CD8-positive, alpha-beta memory T cell (primary cell): Measurements from ENCODE around the gene BARD1. TPM values are rescaled to one million over a fixed set of nuclear protein-coding genes. Genes with fewer than 3 reads are reported as not detected.

ENCODE experiments used
- CTCF ChIA-PET: fragments of 350-600 bp; sonication (Branson Sonifier 250); formaldehyde crosslinking; loops from one replicate; lab custom pipeline; 2021; ENCODE audit warnings: antibody characterized with exemption; lab: Charles Lee
- POLR2A ChIA-PET: fragments of 350-600 bp; sonication (Branson Sonifier 250); formaldehyde crosslinking; loops from one replicate; lab custom pipeline; 2021; ENCODE audit warnings: antibody characterized with exemption; lab: Charles Lee
- DNase-seq, 5 donors: peaks; one replicate each; pipeline versions ENCODE4 v3.0.0 to v3.0.0-alpha.2; 2020 to 2022; ENCODE audit warnings: mixed read lengths in 1 of 5
- H3K27ac ChIP-seq: one replicate; pipeline ENCODE4 v1.7.0; 2013; ENCODE audit warnings: low read depth, mild to moderate bottlenecking, low read length, moderate library complexity
- H3K27me3 ChIP-seq: 2 replicates; pipeline ENCODE4 v1.7.0; 2013; ENCODE audit warnings: low read length, mild to moderate bottlenecking; ENCODE audit not compliant: insufficient read depth, poor library complexity, severe bottlenecking
- H3K36me3 ChIP-seq: 2 replicates; pipeline ENCODE4 v1.7.0; 2013; ENCODE audit warnings: mild to moderate bottlenecking, low read length, moderate library complexity; ENCODE audit not compliant: insufficient read depth
- H3K4me1 ChIP-seq: 2 replicates; pipeline ENCODE4 v1.7.0; 2013; ENCODE audit warnings: mild to moderate bottlenecking, low read length, moderate library complexity; ENCODE audit not compliant: insufficient read depth
- H3K4me3 ChIP-seq: 2 replicates; pipeline ENCODE4 v1.7.0; 2013; ENCODE audit warnings: mild to moderate bottlenecking, low read length
- H3K9me3 ChIP-seq: 2 replicates; pipeline ENCODE4 v1.7.0; 2013; ENCODE audit warnings: mild to moderate bottlenecking, low read length
- H3K27ac Mint-ChIP-seq, 8 donors: one replicate each; pipeline ENCODE4 v1.8.0; 2020 to 2021; ENCODE audit warnings: mixed read lengths in 8 of 8, mild to moderate bottlenecking in 6 of 8, inconsistent platforms in 3 of 8, moderate library complexity in 3 of 8
- H3K27me3 Mint-ChIP-seq, 2 donors: one replicate each; pipeline ENCODE4 v1.8.0; 2020 to 2021; ENCODE audit warnings: mixed read lengths in 2 of 2, mild to moderate bottlenecking in 1 of 2, moderate library complexity in 1 of 2
- H3K36me3 Mint-ChIP-seq, 3 donors: one replicate each; pipeline ENCODE4 v1.8.0; 2020 to 2021; ENCODE audit warnings: mixed read lengths in 3 of 3, inconsistent platforms in 1 of 3, mild to moderate bottlenecking in 1 of 3
- H3K4me1 Mint-ChIP-seq, 3 donors: one replicate each; pipeline ENCODE4 v1.8.0; 2020 to 2021; ENCODE audit warnings: mixed read lengths in 3 of 3, inconsistent platforms in 1 of 3, mild to moderate bottlenecking in 1 of 3
- H3K4me3 Mint-ChIP-seq, 7 donors: one replicate each; pipeline ENCODE4 v1.8.0; 2020 to 2021; ENCODE audit warnings: mixed read lengths in 7 of 7, mild to moderate bottlenecking in 6 of 7, moderate library complexity in 4 of 7, inconsistent platforms in 2 of 7
- H3K9me3 Mint-ChIP-seq, 5 donors: one replicate each; pipeline ENCODE4 v1.8.0; 2020 to 2022; ENCODE audit warnings: mixed read lengths in 5 of 5, mild to moderate bottlenecking in 3 of 5, moderate library complexity in 2 of 5, inconsistent platforms in 1 of 5
- polyA plus RNA-seq: library from polyadenylated mRNA; unstranded; fragments of 300-500 nt; fragmentation: Illumina TruSeq; gene quantifications from one replicate; pipeline ENCODE4 v1.2.3, GENCODE V29; 2021
- total RNA-seq, 2 experiments: library from RNA; stranded (reverse); gene quantifications; one replicate each; pipeline ENCODE4 v1.2.3, GENCODE V29; 2021

Gene BARD1
- total RNA-seq (10 to 100 TPM; 18.3 to 20.0 TPM), polyA plus RNA-seq (7.2 TPM)

GRCh38 chr2:214808981-214809750 lies at the start of gene BARD1:
Gene BARD1 (minus strand): TSS chr2:214809683. CDS start chr2:214809569, 114 bp downstream.
- Mint-ChIP-seq H3K4me1 (peaks cover 29 to 49% (median 44%) of the 10 kb centered on the region in 3 donors), H3K9me3 (no peaks in the 10 kb centered on the region), H3K27ac (peak within 1 kb of the TSS; percentile 86 to 97 (median 93)), H3K27me3 (peaks cover 2 to 3% of the 10 kb centered on the region in 2 donors), H3K36me3 (peaks cover 0 to 13% (median 0%) of the 10 kb centered on the region in 3 donors), H3K4me3 (peak within 1 kb of the TSS; percentile 89 to 96 (median 95))
- DNase-seq, result peak; percentile 42 to 76 (median 69)
- H3K27ac ChIP-seq, result peak within 1 kb of the TSS; percentile 77
- no peaks in the 10 kb centered on the region for H3K27me3 ChIP-seq
- H3K36me3 ChIP-seq, result no peaks in the 10 kb centered on the region
- CTCF ChIA-PET, result no interaction called here
- peaks cover 10% of the 10 kb centered on the region for H3K4me1 ChIP-seq
- peak within 1 kb of the TSS; percentile 38 for H3K4me3 ChIP-seq
- POLR2A ChIA-PET, result interaction anchor here (1.0 kb wide), 1 partner anchor 1525 kb away, joined by 3 read pairs; no protein-coding TSS in a partner anchor
- no peaks in the 10 kb centered on the region for H3K9me3 ChIP-seq

DNA sequence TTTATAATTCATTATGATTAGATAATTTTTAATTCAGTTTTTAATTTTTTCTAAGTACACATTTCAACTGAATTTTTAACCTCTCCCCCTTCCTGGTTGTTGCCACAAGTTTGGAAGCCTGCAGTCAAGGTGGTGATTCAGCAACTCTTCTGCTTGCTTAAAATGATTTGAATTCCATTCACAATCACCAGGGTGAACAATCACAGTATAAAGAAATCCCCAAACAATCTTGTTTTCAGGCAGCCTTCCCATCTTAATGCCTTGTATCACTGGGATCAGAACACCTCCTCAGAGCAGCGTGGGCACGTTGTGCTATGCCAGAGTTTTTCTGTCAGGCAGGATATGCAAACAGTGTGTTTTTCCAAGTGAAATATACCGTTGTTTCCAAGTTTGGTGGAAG lies 46.7 kb upstream of the BARD1 start:
- Mint-ChIP-seq H3K27ac (no peak overlapping the region), H3K36me3 (no peaks in the 10 kb centered on the region), H3K27me3 (peaks cover 3 to 9% of the 10 kb centered on the region in 2 donors), H3K9me3 (no peaks in the 10 kb centered on the region), H3K4me3 (no peak overlapping the region), H3K4me1 (no peaks in the 10 kb centered on the region)
- POLR2A ChIA-PET, result no interaction called here
- H3K9me3 ChIP-seq, result no peaks in the 10 kb centered on the region
- CTCF ChIA-PET, result no interaction called here
- H3K36me3 ChIP-seq, result no peaks in the 10 kb centered on the region
- H3K27me3 ChIP-seq, result no peaks in the 10 kb centered on the region
- no peak overlapping the region for H3K4me3 ChIP-seq
- H3K27ac ChIP-seq, result no peak overlapping the region
- no peak for DNase-seq
- H3K4me1 ChIP-seq, result no peaks in the 10 kb centered on the region

- Mint-ChIP-seq H3K9me3 (no peaks in the 10 kb centered on the region), H3K27ac (peak overlapping the region in 1 of 8 donors; percentile 32), H3K27me3 (peaks cover 3 to 7% of the 10 kb centered on the region in 2 donors), H3K4me1 (no peaks in the 10 kb centered on the region), H3K4me3 (no peak overlapping the region), H3K36me3 (no peaks in the 10 kb centered on the region)
- Histone ChIP-seq H3K27me3 (no peaks in the 10 kb centered on the region), H3K27ac (no peak overlapping the region), H3K36me3 (no peaks in the 10 kb centered on the region), H3K4me3 (no peak overlapping the region), H3K9me3 (no peaks in the 10 kb centered on the region), H3K4me1 (no peaks in the 10 kb centered on the region)
- POLR2A ChIA-PET, result no interaction called here
- no peak for DNase-seq
- CTCF ChIA-PET, result no interaction called here
Observed at GRCh38 chr2:214853906-214854305, 44.4 kb upstream of the BARD1 start.

GRCh38 chr2:214843823-214844222 lies 34.3 kb upstream of the BARD1 start:
- Histone ChIP-seq H3K9me3 (no peaks in the 10 kb centered on the region), H3K36me3 (no peaks in the 10 kb centered on the region), H3K27me3 (no peaks in the 10 kb centered on the region), H3K27ac (no peak overlapping the region), H3K4me1 (no peaks in the 10 kb centered on the region), H3K4me3 (no peak overlapping the region)
- no peak for DNase-seq
- Mint-ChIP-seq H3K36me3 (no peaks in the 10 kb centered on the region), H3K4me1 (no peaks in the 10 kb centered on the region), H3K27ac (no peak overlapping the region), H3K27me3 (peaks cover 0 to 1% of the 10 kb centered on the region in 2 donors), H3K9me3 (peaks cover 0 to 5% (median 0%) of the 10 kb centered on the region in 5 donors), H3K4me3 (no peak overlapping the region)
- CTCF ChIA-PET, result no interaction called here
- POLR2A ChIA-PET, result no interaction called here

- H3K27me3 Mint-ChIP-seq, result peaks cover 0 to 1% of the 10 kb centered on the region in 2 donors
- peak overlapping the region in 1 of 8 donors; percentile 27 for H3K27ac Mint-ChIP-seq
- Histone ChIP-seq H3K27me3 (no peaks in the 10 kb centered on the region), H3K36me3 (no peaks in the 10 kb centered on the region), H3K4me1 (no peaks in the 10 kb centered on the region), H3K9me3 (no peaks in the 10 kb centered on the region), H3K4me3 (no peak overlapping the region), H3K27ac (no peak overlapping the region)
- no peak for DNase-seq
- peaks cover 0 to 5% (median 0%) of the 10 kb centered on the region in 5 donors for H3K9me3 Mint-ChIP-seq
- H3K4me3 Mint-ChIP-seq, result no peak overlapping the region
- CTCF ChIA-PET, result no interaction called here
- POLR2A ChIA-PET, result no interaction called here
- no peaks in the 10 kb centered on the region for H3K36me3 Mint-ChIP-seq
- no peaks in the 10 kb centered on the region for H3K4me1 Mint-ChIP-seq
Observed at GRCh38 chr2:214839464-214839863, 30.0 kb upstream of the BARD1 start.

GRCh38 chr2:214837466-214837865 lies 28.0 kb upstream of the BARD1 start:
- no peaks in the 10 kb centered on the region for H3K4me1 ChIP-seq
- ChIA-PET POLR2A (no interaction called here), CTCF (no interaction called here)

DNA sequence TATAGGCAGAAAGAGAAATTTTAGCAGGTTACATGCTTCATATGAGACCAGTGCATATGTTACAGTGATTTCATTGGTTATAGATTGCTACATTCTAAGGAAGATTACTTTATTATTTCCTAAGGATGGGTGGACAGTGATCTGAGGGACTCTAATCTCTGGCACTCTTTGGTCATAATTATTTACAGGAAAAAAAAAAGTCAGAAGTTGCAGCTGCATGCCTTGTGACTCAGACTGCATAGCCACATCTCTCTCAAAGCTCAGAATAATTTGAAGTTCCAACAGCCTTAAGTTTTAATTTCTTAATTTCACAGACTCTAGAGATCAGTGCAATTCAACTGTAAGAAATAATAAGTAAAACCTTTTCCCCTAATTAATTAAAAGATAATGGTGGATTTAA lies 27.1 kb upstream of the BARD1 start:
- Mint-ChIP-seq H3K36me3 (no peaks in the 10 kb centered on the region), H3K9me3 (peaks cover 0 to 5% (median 0%) of the 10 kb centered on the region in 5 donors), H3K4me1 (no peaks in the 10 kb centered on the region), H3K27ac (no peak overlapping the region), H3K4me3 (no peak overlapping the region), H3K27me3 (peaks cover 1 to 6% of the 10 kb centered on the region in 2 donors)
- CTCF ChIA-PET, result no interaction called here
- Histone ChIP-seq H3K27ac (no peak overlapping the region), H3K36me3 (no peaks in the 10 kb centered on the region), H3K9me3 (no peaks in the 10 kb centered on the region), H3K27me3 (no peaks in the 10 kb centered on the region), H3K4me3 (no peak overlapping the region), H3K4me1 (no peaks in the 10 kb centered on the region)
- POLR2A ChIA-PET, result no interaction called here
- no peak for DNase-seq

More at GRCh38 chr2:214837466-214837865, 28.0 kb upstream of the BARD1 start:
- H3K36me3 Mint-ChIP-seq, result no peaks in the 10 kb centered on the region
- peaks cover 0 to 1% of the 10 kb centered on the region in 2 donors for H3K27me3 Mint-ChIP-seq
- H3K9me3 ChIP-seq, result no peaks in the 10 kb centered on the region
- H3K27me3 ChIP-seq, result no peaks in the 10 kb centered on the region
- no peak overlapping the region for H3K27ac Mint-ChIP-seq
- no peak overlapping the region for H3K4me3 ChIP-seq
- no peak overlapping the region for H3K4me3 Mint-ChIP-seq
- peaks cover 0 to 5% (median 0%) of the 10 kb centered on the region in 5 donors for H3K9me3 Mint-ChIP-seq
- no peak overlapping the region for H3K27ac ChIP-seq
- DNase-seq, result no peak
- no peaks in the 10 kb centered on the region for H3K36me3 ChIP-seq
- H3K4me1 Mint-ChIP-seq, result no peaks in the 10 kb centered on the region

- CTCF ChIA-PET, result no interaction called here
- POLR2A ChIA-PET, result no interaction called here
- no peak overlapping the region for H3K27ac ChIP-seq
Observed at GRCh38 chr2:214830794-214831346, 21.4 kb upstream of the BARD1 start.

More at GRCh38 chr2:214830794-214831346, 21.4 kb upstream of the BARD1 start:
- H3K27me3 ChIP-seq, result no peaks in the 10 kb centered on the region
- H3K36me3 ChIP-seq, result no peaks in the 10 kb centered on the region
- Mint-ChIP-seq H3K4me3 (no peak overlapping the region), H3K27ac (peak overlapping the region in 1 of 8 donors; percentile 64), H3K36me3 (no peaks in the 10 kb centered on the region), H3K27me3 (peaks cover 0 to 6% of the 10 kb centered on the region in 2 donors), H3K9me3 (no peaks in the 10 kb centered on the region), H3K4me1 (no peaks in the 10 kb centered on the region)
- DNase-seq, result no peak
- no peaks in the 10 kb centered on the region for H3K9me3 ChIP-seq
- H3K4me3 ChIP-seq, result no peak overlapping the region
- H3K4me1 ChIP-seq, result no peaks in the 10 kb centered on the region
